GM21619 (cell line): ENCODE data around the gene FXYD4.
"Not testable (repeated sequence)": the region's sequence is repeated elsewhere in the genome, so short reads cannot be mapped to it uniquely, and the experiment has no call there.

Source experiments
- ATAC-seq: cut with Tn5 transposase; IDR thresholded peaks from one replicate; pipeline ENCODE4 v1.9.1; 2021; ENCODE audit not compliant: unreplicated experiment

FXYD4 gene

GRCh38 chr10:43374194-43374593, 2.8 kb downstream of the FXYD4 start:
- no peak for ATAC-seq

DNA sequence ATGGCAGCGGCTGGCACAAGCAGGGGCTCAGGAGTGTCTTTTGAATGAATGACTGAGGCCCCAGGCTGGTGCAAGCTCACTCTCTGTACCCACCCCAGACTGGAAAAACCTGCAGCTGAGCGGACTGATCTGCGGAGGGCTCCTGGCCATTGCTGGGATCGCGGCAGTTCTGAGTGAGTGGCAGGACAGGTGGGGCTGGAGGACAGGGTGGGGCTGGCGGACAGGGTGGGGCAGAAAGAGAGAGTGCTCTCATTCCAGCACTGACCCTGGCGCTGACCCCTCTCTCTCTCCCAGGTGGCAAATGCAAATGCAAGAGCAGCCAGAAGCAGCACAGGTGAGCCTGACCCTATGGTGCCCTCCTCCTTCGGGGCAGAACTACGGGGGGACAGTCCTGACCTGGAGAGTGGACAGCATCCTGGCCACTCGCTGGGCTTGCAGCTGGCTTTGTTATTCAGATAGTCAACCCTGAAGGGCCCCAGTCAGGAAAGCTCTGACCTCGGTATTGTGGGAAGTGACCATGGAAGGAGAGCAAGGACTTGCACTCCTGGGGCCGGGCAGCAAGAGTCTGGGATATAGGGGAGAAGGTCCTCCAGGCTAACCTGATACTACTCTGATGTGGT, 4.1 kb downstream of the FXYD4 start:
- no peak for ATAC-seq

- no peak for ATAC-seq
Observed at GRCh38 chr10:43376046-43376635, 4.7 kb downstream of the FXYD4 start.

GRCh38 chr10:43376828-43377423, 5.5 kb downstream of the FXYD4 start:
- ATAC-seq, result no peak

GRCh38 chr10:43377424-43377883, 6.0 kb downstream of the FXYD4 start:
- no peak for ATAC-seq

DNA sequence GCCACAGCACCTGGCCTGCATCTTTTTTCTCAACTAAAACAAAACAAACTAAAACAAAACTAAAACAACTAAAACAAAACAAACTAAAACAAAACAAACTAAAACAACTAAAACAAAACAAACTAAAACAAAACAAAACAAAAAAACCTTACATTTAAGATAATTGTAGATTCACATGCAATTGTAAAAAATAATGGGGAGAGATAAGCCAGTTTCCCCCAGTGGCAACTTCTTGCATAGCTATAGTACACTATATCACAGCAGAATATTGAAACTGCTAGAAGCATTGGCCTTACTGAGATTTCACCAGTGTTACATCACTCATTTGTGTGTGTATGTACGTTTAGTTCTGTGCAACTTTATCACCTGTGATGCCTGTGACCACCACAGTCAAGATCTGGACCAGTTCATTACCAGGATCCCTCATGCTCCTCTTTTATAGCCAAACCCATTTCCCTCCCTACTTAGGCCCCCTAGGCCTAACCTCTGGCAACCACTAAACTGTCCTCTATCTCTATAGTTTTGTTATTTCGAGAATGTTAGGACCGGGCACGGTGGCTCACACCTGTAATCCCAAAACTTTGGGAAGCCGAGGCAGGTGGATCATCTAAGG, 9.3 kb downstream of the FXYD4 start:
- no peak for ATAC-seq

DNA sequence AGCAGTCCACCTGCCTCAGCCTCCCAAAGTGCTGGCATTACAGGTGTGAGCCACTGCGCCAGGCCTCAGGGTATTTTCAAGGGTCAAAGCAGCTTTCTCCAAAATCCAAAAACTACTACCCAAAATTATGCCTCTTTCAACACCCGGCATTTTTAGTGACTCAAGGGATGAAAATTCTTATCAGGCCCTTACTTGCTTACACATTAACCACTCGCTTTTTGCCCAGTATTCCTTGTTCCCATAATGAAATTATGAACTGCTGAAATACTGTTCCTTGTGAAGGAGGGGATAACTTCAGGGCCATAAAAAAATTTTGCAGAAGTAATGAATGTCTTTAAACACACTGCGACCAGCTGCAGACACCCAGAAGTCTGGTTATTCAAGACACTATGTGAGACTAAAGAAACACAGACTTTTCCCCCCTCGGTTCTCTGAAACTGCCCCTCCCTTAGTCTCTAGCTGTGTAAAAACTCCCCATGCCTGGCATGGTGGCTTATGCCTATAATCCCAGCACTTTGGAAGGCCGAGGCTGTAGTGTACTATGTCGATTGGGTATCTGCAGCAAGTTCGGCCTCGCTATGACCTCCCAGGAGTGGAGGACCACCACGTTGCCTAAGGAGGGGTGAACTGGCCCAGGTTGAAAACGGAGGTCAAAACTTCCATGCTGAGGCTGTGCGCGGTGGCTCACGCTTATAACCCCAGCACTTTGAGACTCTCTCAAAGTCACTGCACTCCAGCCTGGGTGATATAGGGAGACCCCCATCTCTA, 12.0 kb downstream of the FXYD4 start:
- ATAC-seq, result no peak

DNA sequence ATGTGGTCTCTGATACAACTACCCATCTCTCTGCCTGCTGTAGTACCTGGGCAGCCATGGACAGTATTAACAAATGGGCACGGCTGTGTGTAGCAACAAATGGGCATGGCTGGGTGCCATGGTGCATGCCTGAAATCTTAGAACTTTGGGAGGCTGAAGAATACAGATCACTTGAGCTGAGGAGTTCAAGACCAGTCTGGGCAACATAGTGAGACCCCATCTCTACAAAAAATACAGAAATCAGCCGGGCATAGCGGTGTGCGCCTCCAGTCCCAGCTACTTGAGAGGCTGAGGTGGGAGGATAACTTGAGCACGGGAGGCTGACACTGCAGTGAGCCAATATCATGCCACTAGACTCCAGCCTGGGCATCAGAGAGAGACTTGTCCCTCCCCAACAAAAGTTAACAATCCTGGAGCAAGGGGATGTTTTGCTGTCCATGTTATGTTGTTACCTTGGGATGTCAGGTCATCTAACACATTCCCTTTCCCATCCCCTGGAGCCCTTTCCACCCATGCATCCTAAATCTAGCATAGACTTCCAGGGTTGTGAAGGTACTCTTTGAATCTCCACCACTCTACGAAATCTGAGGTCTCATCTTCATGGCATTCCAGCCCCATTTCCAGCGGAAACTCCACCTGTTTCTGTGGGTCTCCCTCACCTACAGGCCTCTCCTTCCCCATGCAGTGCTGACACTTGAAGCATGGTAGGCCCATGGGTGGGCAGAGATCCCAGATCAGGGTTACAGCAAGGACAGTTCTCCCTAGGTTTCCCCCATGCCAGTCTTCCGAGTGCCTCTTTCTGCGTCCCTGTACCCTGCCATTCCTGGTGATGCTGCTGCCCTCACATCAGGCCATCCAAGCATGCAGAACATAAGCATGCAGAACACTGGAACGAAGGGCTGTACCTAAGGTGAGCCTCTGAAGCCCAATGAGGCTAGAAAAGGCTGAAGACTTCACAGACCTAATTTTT, 13.1 kb downstream of the FXYD4 start:
- no peak for ATAC-seq

GRCh38 chr10:43385412-43386004, 14.1 kb downstream of the FXYD4 start:
- no peak for ATAC-seq

GRCh38 chr10:43386549-43386948, 15.1 kb downstream of the FXYD4 start:
- ATAC-seq, result no peak

- no peak for ATAC-seq
Observed at GRCh38 chr10:43386981-43387677, 15.7 kb downstream of the FXYD4 start.

- ATAC-seq, result no peak
Observed at GRCh38 chr10:43387678-43388032, 16.2 kb downstream of the FXYD4 start.

GRCh38 chr10:43389867-43390266, 18.4 kb downstream of the FXYD4 start:
- ATAC-seq, result no peak

- no peak for ATAC-seq
Observed at GRCh38 chr10:43390333-43390732, 18.9 kb downstream of the FXYD4 start.

DNA sequence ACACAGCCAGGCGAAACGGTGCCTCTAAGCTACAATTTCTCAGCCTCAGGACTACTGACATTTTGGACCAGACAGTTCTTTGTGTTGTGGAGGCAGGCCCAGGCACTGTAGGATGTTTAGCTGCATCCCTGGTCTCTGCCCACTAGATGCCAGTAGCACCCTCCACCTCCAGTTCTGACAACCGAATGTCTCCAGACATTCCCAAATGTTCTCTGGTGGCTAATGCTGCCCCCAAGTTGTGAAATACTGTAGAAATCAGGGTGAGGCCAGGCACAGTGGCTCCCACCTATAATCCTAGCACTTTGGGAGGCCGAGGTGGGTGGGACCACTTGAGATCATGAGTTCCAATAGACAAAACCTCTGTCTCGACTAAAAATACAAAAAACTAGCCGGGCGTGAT, 19.3 kb downstream of the FXYD4 start:
- ATAC-seq, result no peak

GRCh38 chr10:43391496-43391895, 20.1 kb downstream of the FXYD4 start:
- ATAC-seq, result no peak

- ATAC-seq, result no peak
Observed at GRCh38 chr10:43392748-43393147, 21.3 kb downstream of the FXYD4 start.

GRCh38 chr10:43393186-43393585, 21.8 kb downstream of the FXYD4 start:
- ATAC-seq, result not testable (repeated sequence)

DNA sequence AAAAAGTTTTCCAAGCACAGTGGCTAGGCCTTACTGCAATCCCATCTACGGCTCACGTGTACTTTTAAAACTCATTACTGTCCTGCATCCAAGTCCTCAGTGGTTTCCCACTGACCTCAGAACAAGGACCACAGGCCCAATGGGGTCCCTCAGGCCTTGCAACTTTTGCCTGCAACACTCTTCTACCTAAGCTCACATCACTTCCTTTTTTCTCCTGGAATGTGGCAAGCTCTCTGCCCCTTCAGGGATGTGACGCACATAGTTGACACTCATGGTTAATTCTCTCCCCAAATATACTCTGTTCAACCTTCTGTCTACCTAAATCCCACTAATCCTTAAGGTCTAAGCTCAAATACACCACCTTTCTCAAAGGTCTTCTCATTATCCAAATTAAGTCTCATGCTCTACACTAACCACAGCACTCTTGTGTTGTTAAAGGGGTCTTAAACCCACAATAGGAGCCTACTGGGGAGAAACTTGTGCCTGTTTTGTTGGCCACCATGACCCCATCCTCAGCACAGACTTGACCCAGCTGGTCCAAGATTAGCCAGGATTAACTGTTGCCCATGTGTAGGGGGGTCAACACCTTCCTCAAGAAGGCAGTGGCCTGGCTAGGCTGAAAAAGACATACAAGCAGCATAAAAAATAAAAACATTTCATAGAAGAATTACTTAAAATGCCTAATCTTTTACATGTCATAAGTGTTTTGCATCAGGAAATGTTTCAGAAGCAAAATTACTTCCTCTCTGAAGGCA, 22.3 kb downstream of the FXYD4 start:
- no peak for ATAC-seq
